Measurements from ENCODE around the gene NOL3. TPM values are rescaled to one million over a fixed set of nuclear protein-coding genes. Genes with fewer than 3 reads are reported as not detected.
"Not testable (repeated sequence)": the region's sequence is repeated elsewhere in the genome, so short reads cannot be mapped to it uniquely, and the experiment has no call there.

NOL3 gene
- 40.4 TPM for total RNA-seq

DNA sequence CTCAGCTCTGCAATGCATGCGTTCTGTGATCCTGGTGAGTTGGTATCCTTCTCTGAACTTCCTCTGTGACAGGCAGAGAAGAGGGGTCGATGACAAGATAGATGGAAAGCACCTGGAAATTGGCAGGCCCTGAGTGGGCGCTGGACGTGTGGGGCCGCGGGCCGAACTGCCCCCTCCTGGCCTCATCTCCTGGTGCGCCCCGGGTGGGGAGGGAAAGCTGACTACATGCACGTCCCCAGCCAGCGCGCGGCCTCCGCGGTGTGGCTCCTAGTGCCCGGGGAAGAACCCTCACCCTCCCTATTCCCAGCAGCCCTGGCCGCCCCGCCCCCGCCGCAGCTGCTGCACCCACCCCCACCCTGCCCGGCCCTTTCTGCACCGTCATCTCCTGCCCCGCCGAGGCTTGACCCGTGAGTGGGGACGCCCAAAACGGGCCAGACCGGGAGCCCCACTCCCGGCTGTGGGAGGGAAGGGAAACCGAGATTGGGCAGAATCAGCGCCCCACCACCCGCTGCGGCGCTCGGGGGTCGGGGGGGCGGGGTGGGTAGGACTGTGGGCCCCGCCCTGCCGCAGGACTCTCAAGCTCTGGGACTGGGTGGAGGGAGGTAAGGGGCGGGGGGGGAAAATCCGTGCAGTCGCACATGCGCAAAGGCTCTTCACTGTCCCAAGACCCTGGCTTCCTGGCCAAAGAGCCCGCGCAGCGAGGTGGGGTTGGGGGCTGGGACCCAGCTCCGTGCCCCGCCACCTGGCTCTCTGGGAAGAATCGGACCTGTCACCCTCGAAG is at the start of gene NOL3:
Gene NOL3, plus strand, starts transcription at position 371 of the 781 bp plus-strand sequence.
- DNase-seq, result peak; percentile 84

DNA sequence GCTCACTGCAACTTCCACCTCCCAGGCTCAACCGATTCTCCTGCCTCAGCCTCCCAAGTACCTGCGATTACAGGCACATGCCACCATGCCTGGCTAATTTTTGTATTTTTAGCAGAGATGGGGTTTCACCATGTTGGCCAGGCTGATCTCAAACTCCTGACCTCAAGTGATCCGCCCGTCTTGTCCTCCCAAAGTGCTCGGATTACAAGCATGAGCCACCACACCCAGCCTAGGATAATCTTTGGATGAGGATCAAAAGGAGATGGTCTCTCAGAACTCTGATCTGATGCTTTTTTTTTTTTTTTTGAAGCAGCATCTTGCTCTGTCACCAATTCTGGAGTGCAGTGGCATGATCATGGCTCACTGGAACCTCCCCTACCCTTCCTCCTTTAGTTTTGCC is 47.5 kb upstream of the NOL3 start:
- not testable (repeated sequence) for DNase-seq

DNA sequence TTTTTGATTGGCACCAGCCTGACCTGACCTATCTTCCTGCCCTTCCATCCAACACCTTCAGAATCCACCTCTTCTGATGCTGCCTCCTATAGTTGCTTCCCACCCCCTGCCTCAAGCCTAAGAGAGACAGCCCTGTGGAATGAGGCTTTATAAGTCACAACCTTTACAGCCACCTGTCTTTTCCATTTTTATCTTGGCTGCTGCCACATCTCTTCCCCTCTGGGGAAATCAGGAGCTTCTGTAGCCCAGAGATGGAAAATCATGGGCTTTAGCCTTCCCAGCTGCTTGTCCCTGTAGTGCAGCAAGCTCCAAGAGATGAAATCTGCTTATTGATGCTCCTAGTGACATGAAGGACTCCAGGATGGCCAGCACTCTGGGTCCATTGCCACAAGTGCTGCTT is 41.9 kb upstream of the NOL3 start:
- no peak for DNase-seq

DNA sequence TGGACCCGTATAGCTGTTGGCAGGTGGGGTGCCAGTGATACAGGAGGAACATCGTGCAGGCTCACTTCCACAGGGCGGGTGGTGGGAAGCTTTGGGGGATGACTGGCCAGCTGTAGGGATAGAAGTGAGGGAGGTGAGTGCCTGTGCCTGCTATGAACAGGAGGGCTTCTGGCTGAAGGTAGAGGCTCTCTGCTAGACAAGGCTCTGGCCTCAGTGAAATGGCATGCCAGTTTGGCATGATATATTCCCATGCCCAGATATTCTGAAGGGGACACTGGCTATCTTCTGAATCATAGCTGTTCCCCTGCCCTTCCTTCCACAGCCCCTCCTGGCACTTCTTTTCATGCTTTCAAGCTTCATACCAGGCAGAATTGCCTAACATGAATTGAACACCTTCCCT is 41.5 kb upstream of the NOL3 start:
- no peak for DNase-seq

DNA sequence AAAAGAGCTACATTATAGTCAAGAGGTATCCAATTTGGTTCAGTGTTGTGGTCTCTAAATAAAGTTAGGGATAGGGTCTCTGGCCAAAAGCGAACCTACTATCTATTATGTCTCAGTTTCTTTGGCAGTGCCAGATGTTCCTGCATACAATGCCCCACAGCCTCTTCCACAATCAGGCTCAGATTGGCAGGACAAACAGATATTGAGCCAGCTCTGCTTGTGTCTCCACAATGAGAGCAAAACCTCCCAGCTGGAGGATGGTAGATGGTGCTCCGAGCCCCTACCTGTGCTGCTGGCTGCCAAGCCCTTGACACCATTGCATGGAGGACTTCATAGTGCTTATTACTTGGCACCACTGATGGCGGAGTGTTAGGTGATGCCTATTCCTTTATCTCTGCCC is 40.9 kb upstream of the NOL3 start:
- DNase-seq, result no peak

DNA sequence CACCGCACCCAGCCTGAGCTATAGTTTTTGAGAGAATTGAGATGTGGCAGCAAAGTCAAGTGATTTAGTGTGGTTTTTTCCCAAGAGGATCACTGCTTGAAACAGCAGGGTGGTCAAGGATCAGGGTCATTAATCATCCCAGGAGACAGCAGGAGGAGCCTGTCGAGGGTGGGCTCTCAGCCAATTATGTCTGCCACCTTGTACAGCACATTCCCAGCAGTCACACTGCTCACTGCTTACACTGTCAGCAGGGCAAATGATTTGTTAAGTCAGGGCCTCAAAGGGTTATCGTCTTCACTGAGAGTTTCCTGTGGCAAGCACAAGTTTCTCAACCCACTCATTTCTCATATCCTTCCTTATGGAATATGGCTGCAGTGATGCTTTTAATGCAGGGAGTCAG is 32.7 kb upstream of the NOL3 start:
- DNase-seq, result no peak

GRCh38 chr16:67141391-67141790 is 28.9 kb upstream of the NOL3 start:
- DNase-seq, result no peak

DNA sequence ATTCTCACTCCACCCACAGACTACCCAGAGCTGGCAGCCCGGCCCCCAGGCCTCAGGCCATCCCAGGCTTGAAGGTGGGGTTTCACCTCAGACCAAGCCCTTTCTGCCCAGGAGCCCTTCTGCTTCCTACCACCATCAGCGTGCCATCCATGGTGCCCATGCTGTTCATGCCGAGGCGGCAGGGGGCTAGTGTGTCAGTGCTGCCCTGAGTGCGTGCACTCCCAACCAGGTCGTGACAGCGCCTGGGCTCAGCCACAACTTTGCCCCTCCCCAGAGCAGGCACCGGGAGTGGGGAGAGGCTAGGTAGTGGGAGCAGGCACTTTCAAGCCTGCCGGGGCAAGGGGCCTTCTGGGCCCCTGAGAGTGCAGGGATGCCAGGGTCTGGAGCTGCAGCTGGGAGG is 28.0 kb upstream of the NOL3 start:
- no peak for DNase-seq

DNA sequence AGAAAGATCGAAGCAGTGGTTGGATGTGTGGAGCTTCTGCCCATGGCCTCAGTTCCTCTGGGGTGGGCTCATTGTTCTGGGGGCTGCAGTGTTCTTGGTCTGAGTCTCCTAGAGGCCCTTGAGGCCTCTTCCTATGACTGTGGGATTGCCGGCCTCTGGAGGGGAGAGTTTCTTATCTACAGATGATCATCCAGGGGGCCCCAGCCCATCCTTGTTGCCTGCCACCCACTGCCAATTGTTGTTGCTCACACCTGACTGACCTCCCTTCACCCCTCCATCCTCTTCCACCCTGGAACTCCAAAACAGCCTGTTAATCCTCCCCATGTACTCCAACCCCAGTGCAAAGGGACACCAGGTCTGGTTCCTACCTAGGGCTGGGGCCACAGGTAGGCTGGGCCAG is 25.4 kb upstream of the NOL3 start:
- no peak for DNase-seq

GRCh38 chr16:67145746-67146145 is 24.6 kb upstream of the NOL3 start:
- DNase-seq, result no peak

- DNase-seq, result no peak
Observed at GRCh38 chr16:67146523-67147357, 23.6 kb upstream of the NOL3 start.

DNA sequence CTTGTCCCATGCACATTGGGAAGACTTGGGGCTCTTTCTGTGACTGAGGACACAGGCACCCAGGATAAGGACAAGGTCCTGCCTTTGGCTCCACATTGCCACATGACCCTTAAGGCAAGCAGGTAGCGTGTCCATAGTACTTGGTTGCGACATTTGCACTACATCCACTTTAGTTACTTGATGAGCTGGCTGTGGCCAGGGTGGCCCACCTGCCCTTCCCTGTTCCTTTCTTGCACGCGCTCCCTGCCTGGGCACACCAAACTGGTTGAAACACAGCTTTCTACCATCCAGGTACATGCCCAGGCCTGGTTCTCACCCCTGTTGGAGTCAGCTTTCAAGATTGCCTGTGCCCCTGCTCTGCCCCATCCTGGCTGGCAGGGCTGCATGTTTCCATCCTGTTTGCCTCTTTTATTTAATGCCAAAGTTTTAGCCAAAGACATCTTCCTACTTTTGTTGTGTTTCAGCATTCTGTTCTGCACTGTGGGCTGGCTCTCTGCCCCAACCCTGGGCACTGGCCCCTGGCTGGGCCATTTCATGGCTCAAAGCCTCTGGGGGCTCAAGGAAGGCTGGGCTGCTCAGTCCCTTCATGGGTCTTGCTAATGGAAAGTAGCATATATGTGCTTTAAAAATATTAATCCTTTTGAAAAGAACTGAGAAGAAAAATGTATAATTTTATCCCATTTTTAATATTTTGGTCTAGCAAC is 22.7 kb upstream of the NOL3 start:
- DNase-seq, result no peak

DNA sequence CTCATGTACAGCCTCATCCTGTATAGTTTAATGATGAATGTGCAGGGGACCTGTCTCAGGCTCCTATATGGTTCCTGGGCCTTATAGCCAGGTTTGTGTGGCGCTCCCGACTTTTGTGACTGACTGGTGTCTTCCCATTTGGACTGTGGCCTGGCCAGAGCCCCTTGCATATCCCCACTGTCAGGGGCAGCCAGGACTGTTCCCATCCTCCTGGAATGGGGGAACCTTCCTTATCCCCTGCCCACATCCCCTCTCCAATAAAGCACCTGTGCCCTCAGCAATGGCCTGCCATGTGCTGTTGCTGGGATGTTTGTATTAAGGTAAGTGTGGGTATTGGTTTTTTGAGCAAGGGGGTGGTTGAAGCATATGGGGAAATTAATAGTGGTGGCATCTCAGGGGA is 22.1 kb upstream of the NOL3 start:
- no peak for DNase-seq

DNA sequence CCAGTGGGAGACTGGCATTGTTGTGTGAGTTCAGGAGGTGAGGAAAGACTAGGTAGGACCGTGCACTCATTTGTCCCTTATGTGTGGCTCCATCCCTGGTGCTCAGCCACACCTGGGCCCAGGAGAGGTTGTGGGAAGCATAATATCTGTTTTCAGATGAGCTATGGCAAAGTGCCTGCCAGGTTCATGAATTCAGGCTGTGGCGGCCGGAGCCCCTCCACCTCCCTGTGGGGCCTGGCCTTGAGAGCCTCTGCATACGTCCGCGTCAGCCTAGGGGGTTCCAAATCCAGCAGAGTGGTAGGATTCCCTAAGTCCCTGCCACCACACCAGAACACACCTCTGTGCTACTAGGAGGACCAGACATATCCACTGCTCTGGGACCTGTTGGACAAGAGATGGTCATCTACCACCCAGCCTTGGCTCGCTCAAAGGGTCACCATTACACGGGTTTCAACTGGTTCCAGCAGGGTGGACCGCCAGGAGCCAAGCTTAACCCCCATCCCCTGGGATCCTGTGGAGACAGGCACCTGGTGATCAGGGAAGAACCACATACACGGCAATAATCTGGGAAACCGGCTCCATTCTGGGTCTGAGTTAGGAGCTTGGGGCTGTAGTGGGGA is 21.6 kb upstream of the NOL3 start:
- no peak for DNase-seq

DNA sequence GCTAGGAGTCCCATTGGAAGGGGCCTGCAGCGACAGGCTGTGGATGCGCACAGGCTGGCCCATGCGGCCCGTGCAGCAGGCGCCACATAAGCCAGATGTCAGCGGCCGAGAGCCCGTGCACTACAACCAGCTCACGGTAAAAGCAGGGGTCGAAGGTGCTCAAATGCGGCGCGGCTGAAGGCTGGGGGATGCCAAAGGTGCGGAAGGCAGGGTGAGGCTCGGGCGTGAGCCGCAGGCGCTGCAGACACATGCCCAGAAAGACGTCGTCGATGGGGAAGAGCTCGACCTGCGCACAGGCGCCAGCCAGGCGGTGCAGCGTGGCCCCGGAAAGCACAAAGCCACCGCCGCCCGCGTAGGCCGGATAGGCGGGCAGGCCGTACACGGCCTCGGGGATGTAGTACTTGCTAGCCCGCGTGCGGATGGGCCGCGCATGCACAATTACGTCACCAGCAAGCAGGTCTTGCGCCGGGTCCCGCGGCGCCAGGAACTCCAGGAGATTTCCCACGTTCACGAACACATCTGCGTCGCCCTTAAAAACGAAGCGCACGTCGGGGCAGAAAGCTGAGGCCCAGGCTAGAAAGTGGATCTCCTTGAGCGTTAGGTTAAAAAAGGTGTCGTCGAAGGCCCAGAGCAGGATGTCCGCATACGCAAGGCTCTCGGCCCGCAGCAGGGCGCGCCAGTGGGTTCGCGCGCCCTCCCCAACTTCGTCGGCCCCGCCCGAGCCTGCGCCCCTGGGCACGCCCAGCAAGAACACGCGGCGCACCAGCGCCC is 20.9 kb upstream of the NOL3 start:
- no peak for DNase-seq

- peak; percentile 82 for DNase-seq
Observed at GRCh38 chr16:67150047-67150832, 20.1 kb upstream of the NOL3 start.

DNA sequence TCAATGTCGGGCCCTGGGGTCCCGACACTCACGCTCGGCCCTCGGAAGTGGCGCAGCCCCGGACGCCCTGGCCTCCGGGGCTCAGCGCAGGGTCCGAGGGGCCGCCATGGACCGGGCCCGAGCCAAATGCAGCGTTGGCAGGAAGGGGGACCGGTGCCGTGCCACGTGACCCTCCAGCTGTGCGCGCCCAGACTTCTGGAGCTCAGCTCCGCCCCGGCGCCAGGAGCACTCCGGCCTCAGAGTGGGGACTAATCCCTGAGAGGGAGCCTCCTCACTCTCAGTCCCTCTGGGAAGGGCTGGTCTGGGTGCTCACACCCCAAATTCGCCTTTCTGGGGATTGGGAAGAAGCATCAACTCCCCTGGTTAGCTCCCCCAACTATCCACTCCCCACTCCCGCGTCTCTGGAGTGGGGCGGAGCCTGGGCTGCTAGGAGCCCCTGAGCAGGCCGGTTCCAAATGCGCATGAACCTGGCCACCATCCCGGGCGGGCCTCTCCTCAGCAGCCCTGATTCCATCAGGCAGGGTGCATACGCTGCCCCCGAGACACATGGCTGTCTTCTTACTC is 19.4 kb upstream of the NOL3 start, which contains the start of gene B3GNT9:
Gene B3GNT9, minus strand, starts transcription at position 166 of the 564 bp plus-strand sequence. CDS start 513 bp downstream, outside the sequence.
- peak; percentile 90 for DNase-seq

- DNase-seq, result no peak
Observed at GRCh38 chr16:67151431-67152097, 18.8 kb upstream of the NOL3 start.

GRCh38 chr16:67154578-67155294 is 15.6 kb upstream of the NOL3 start:
- DNase-seq, result no peak

All from tongue (tissue), 2 donors.